ENCODE results near the gene ASAP2.

Gene ASAP2

GRCh38 chr2:9390991-9391390, 184.4 kb downstream of the ASAP2 start:
- no peaks in the 10 kb centered on the region for H3K36me3 ChIP-seq (ENCODE audit: insufficient read depth)
- H3K4me2 ChIP-seq = no peak overlapping the region
- no peaks in the 10 kb centered on the region for H4K20me1 ChIP-seq (ENCODE audit: insufficient read depth)
- TF ChIP-seq, protein P1, sequence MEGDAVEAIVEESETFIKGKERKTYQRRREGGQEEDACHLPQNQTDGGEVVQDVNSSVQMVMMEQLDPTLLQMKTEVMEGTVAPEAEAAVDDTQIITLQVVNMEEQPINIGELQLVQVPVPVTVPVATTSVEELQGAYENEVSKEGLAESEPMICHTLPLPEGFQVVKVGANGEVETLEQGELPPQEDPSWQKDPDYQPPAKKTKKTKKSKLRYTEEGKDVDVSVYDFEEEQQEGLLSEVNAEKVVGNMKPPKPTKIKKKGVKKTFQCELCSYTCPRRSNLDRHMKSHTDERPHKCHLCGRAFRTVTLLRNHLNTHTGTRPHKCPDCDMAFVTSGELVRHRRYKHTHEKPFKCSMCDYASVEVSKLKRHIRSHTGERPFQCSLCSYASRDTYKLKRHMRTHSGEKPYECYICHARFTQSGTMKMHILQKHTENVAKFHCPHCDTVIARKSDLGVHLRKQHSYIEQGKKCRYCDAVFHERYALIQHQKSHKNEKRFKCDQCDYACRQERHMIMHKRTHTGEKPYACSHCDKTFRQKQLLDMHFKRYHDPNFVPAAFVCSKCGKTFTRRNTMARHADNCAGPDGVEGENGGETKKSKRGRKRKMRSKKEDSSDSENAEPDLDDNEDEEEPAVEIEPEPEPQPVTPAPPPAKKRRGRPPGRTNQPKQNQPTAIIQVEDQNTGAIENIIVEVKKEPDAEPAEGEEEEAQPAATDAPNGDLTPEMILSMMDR (conservative IDR thresholded peaks at IDR 0.05; ENCODE audit: low read depth, low read length) = no peak
- H3K4me1 ChIP-seq (ENCODE audit: low read depth, poor library complexity, severe bottlenecking) = no peaks in the 10 kb centered on the region
- H3K27me3 ChIP-seq (ENCODE audit: insufficient read depth, low read depth) = no peaks in the 10 kb centered on the region
- no peaks in the 10 kb centered on the region for H3K79me2 ChIP-seq (ENCODE audit: insufficient read depth, low read depth)
- H3K9ac ChIP-seq = no peak overlapping the region
- H3K4me3 ChIP-seq (IDR thresholded peaks at IDR 0.05; ENCODE audit: insufficient read depth, low read depth, low read length) = no peak overlapping the region
- no peak overlapping the region for H3K27ac ChIP-seq
- no peak overlapping the region for H2AFZ ChIP-seq (ENCODE audit: low read depth)

DNA sequence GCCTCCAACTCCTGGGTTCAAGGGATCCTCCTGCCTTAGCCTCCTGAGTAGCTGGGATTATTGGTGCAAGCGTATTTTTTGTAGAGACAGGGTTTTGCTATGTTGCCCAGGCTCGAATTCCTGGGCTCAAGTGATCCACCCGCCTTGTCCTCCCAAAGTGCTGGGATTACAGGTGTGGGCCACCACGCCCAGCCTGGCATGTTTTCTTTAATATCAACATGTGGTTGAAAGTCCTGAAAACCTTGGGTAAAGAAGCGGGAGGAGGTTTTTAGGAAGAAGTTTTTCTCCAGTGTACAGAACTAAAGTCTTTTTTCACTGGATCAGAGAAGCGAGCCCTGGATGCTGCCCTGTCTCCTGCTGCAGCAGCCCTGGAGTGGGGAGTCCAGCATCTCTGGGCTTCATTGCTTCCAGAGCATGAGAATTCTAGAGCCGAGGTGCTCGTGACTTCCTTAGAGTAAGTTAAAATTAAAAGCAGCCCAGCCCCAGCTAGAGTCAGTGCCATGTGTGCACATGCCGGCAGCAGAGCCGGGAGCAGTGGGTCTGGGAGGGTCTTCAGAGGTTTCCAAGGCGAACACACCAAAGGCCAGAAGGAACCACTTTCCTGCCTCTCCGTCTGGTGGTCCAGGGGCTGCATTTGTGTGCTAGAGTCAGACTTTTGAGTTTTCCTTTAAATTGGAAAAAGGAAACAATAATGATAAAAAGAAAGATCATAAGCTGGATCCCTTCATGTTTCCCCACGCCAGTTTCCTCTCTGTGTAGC, 185.5 kb downstream of the ASAP2 start:
- no peak overlapping the region for H2AFZ ChIP-seq (ENCODE audit: low read depth)
- H4K20me1 ChIP-seq (ENCODE audit: insufficient read depth) = no peaks in the 10 kb centered on the region
- no peaks in the 10 kb centered on the region for H3K36me3 ChIP-seq (ENCODE audit: insufficient read depth)
- no peaks in the 10 kb centered on the region for H3K4me1 ChIP-seq (ENCODE audit: low read depth, poor library complexity, severe bottlenecking)
- TF ChIP-seq, protein P1 (conservative IDR thresholded peaks at IDR 0.05; ENCODE audit: low read depth, low read length) = no peak
- H3K79me2 ChIP-seq (ENCODE audit: insufficient read depth, low read depth) = no peaks in the 10 kb centered on the region
- H3K9ac ChIP-seq = no peak overlapping the region
- no peak overlapping the region for H3K4me3 ChIP-seq (IDR thresholded peaks at IDR 0.05; ENCODE audit: insufficient read depth, low read depth, low read length)
- H3K27me3 ChIP-seq (ENCODE audit: insufficient read depth, low read depth) = no peaks in the 10 kb centered on the region
- no peak overlapping the region for H3K4me2 ChIP-seq
- H3K27ac ChIP-seq = no peak overlapping the region

GRCh38 chr2:9392898-9393765, 186.5 kb downstream of the ASAP2 start:
- H3K27me3 ChIP-seq (ENCODE audit: insufficient read depth, low read depth) = no peaks in the 10 kb centered on the region
- no peak overlapping the region for H3K27ac ChIP-seq
- no peaks in the 10 kb centered on the region for H3K4me1 ChIP-seq (ENCODE audit: low read depth, poor library complexity, severe bottlenecking)
- H3K9ac ChIP-seq = no peak overlapping the region
- H2AFZ ChIP-seq (ENCODE audit: low read depth) = no peak overlapping the region
- no peaks in the 10 kb centered on the region for H3K79me2 ChIP-seq (ENCODE audit: insufficient read depth, low read depth)
- no peaks in the 10 kb centered on the region for H3K36me3 ChIP-seq (ENCODE audit: insufficient read depth)
- no peak overlapping the region for H3K4me2 ChIP-seq
- H3K4me3 ChIP-seq (IDR thresholded peaks at IDR 0.05; ENCODE audit: insufficient read depth, low read depth, low read length) = no peak overlapping the region
- TF ChIP-seq, protein P1 (conservative IDR thresholded peaks at IDR 0.05; ENCODE audit: low read depth, low read length) = no peak
- H4K20me1 ChIP-seq (ENCODE audit: insufficient read depth) = no peaks in the 10 kb centered on the region

GRCh38 chr2:9394816-9395215, 188.2 kb downstream of the ASAP2 start:
- no peaks in the 10 kb centered on the region for H4K20me1 ChIP-seq (ENCODE audit: insufficient read depth)
- H3K4me3 ChIP-seq (IDR thresholded peaks at IDR 0.05; ENCODE audit: insufficient read depth, low read depth, low read length) = no peak overlapping the region
- H3K4me1 ChIP-seq (ENCODE audit: low read depth, poor library complexity, severe bottlenecking) = no peaks in the 10 kb centered on the region
- TF ChIP-seq, protein P1 (conservative IDR thresholded peaks at IDR 0.05; ENCODE audit: low read depth, low read length) = no peak
- H3K9ac ChIP-seq = no peak overlapping the region
- no peaks in the 10 kb centered on the region for H3K79me2 ChIP-seq (ENCODE audit: insufficient read depth, low read depth)
- H3K27ac ChIP-seq = no peak overlapping the region
- H2AFZ ChIP-seq (ENCODE audit: low read depth) = no peak overlapping the region
- H3K4me2 ChIP-seq = no peak overlapping the region
- no peaks in the 10 kb centered on the region for H3K27me3 ChIP-seq (ENCODE audit: insufficient read depth, low read depth)
- H3K36me3 ChIP-seq (ENCODE audit: insufficient read depth) = no peaks in the 10 kb centered on the region

All from KMS-11 (cell line).